GM18498 (cell line): ENCODE measurements around the gene HOXB7.

Source experiments
- ATAC-seq: cut with Tn5 transposase; IDR thresholded peaks from one replicate; pipeline ENCODE4 v1.9.1; 2021; ENCODE audit warnings: mild to moderate bottlenecking, moderate library complexity; ENCODE audit not compliant: unreplicated experiment

HOXB7 gene

DNA sequence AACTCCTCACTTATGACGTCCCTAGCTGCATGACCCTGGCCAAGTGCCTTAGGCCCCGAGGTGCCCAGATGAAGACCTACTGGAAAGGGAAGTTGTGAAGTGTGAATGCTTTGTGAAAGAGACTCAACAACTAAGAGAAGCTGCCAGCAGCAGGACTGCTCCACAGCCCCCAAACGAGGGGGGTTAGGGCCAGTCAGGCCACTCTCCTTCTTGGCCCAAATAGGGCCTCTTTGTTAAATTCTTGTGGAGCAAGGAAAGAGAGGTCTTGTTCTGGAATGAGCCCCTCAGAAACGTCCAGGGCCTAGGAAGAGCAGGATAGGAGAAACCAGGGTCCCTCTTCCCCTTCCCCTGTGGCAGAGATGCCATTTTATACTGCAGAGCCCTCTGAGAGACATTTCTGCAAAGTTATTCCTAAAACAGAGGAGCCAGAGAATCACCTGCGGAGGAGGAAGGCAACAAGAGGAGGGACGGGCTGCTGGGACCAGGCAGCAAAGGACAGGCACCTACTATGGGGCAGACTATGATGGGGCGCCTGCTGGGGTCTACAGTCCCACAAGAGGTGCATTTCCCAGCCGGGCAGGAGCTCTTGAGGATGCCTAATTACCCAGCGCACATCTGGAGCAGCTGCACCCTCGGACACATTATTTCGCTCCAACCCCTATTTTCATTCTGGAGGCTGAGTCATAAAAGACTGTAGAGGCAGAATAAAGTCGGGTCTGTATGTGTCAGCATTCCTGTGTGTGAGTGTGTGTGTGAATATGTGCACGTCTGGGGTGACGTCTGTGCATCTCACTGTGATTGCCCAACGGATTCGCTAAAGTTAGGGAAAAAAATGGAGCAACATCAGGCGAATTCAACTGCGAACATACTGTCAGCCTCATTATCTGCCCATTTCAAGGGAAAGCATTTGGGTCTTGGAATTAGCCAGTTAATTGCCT is 26.8 kb upstream of the HOXB7 start:
- no peak for ATAC-seq

GRCh38 chr17:48636177-48637018 is 25.6 kb upstream of the HOXB7 start:
- no peak for ATAC-seq

DNA sequence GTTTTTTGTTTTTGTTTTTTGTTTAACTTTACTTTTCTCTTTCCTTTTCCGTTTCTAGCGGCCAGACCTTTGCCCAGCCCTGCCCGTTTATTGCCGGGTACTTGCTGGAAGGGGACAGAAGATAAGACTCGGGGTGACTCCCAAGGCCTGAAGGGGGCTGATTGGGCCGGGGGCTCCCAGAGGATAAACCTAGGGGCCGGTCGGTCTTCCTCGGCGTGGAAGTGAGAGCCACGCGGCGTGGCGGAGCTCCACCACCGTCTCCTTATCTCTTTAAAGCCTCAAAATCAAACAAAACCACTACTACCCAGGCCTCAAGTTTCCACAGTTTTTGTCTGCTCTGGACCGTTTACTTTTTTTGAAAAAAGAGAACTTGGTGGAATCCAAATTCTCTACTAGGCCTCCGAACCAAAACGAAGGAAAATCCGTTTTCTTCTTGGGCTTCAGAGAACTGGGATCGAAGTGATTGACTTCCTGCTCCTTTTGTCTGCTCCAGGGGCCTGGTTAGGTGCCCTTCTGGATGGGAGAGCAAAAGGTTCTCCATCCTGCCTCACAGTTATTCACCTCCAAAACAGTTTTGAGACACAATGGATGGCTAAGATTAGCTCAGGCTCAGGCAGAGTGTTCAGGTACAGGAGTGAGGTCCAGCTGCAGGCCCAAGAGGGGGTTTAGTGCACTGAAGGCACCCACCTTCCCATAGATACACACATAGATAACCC is 23.8 kb upstream of the HOXB7 start:
- no peak for ATAC-seq

GRCh38 chr17:48633266-48633677 is 22.5 kb upstream of the HOXB7 start:
- no peak for ATAC-seq

GRCh38 chr17:48632579-48633265 is 21.9 kb upstream of the HOXB7 start:
- ATAC-seq = no peak

- ATAC-seq = no peak
Observed at GRCh38 chr17:48631693-48632578, 21.1 kb upstream of the HOXB7 start.

- no peak for ATAC-seq
Observed at GRCh38 chr17:48630925-48631692, 20.3 kb upstream of the HOXB7 start.

DNA sequence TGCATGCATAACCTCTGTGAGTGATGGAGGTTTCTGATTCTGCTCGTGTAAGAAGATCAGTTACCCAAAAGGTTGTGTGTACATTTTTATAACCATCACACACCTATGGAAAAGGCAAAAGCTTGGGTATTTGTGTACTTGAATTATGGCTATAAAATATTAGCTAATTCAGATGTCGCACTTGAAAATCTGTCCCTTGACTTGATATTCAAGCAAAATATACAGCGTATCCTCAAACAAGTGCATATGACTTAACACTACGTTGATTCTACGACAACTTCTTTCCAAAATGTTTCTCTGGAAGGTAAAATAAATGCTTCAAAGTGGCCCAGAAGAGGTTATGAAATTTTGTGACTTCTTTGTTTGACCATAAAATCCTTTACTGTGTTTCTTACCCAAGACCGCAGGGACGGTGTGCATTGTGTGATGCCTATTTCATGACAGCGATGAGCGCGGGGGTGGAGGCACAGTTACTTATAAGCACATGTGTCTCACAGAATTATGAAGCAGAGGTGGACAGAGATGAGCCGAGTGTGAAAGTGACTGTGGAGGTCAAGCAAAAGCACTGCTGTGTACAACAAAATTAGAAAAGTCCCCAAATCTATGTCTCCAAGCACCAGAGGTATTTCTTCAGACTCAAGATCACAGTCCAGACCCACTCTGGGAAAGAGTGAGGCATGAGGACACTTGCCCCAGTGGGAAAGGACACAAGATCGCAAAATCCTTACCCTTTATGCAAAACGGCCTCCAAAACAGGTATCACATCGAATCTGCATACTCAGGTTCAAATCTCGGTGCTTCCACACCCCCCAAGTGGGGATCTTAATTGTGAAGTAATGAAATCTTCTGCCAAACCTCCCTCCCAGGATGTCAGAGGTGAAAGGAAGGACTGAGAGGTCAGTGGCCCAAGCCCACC is 19.4 kb upstream of the HOXB7 start:
- no peak for ATAC-seq

DNA sequence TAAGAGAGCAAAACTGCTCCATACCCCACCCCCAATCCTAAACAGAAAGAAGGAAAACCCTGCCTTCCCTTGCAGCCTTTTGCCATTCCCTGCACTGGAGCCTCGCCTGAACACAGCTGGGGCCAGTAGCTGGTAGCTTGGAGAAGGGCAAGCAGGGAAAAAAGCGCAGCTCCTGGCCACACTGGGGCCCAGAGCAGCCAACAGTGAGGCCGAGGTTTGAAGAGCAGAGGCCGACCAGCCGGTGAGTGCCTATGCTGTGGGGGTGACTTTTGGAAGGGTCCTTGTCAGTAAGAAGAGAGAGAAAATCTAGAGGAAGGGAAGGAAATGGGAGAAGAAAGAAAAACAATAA is 18.6 kb upstream of the HOXB7 start:
- ATAC-seq = no peak

- ATAC-seq = no peak
Observed at GRCh38 chr17:48628649-48629410, 18.0 kb upstream of the HOXB7 start.

- no peak for ATAC-seq
Observed at GRCh38 chr17:48627623-48628521, 17.1 kb upstream of the HOXB7 start.

DNA sequence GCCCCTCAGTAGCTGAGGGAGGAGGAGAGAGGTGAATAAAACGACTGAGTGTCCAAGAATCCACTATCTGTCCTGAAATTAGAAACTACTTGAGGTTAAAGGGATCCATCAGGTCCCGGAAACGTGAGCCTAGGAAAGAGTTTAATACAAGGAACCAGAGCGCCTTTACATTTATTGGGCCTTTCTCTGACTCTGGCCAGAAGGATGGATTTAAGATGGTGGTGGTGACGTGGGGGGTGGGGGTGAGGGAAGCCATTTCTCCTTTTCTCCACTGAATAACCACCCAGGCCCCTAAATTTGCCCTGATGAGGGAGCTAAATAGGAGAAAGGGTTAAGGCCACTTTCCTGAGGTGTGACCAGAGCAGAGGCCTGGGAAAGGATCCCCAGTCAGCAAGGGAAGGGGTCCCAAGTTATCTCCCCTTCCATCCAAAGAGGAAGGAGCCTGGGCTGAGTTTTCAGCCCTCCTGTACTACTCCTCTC is 16.3 kb upstream of the HOXB7 start:
- ATAC-seq = no peak

GRCh38 chr17:48626245-48627117 is 15.7 kb upstream of the HOXB7 start, which contains the start of gene HOXB9:
HOXB9 (minus strand) TSS chr17:48626358; CDS start chr17:48626269, 89 bp downstream.
- ATAC-seq = no peak

DNA sequence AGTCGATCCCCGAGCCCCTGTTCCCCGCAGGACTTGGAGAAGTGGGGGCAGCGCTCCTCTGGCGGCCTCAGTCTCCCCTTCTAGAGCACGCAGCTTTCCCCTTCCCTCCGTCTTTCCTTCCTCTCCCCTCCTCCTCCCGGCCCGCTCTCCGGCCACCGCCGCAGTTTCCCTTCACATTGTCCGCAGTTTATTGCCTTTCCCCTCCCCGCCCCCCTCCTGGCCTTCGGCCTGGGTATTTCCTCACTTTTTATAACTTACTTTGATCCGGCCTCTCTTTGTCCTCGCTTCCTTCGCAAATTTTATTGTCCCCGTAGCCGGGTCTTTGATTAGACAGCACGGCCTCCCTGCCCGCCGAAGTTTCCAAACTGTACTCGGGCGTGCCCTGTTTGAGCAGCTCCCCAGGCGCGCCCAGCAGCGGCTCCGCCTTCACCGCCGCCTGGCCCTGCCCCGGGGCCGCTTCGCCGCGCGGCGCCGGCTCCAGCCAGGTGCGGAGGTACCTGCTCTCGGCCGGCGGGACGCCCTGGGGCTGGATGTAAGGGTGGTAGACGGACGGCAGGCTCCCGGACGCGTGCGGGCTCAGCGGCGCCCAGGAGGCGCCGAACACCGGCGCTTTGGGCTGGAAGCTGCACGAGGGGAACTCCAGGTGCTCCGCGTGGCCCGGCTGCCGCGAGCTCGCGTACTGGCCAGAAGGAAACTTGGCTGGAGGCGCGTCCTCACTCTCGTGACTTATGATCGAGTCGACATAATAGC is 14.9 kb upstream of the HOXB7 start:
- no peak for ATAC-seq
